ENCODE results near the gene LILRB3. TPM values are rescaled to one million over a fixed set of nuclear protein-coding genes. Genes with fewer than 3 reads are reported as not detected.
"Not testable (repeated sequence)": the region's sequence is repeated elsewhere in the genome, so short reads cannot be mapped to it uniquely, and the experiment has no call there.

LILRB3 gene
- total and polyA plus RNA-seq, 9 donors: 1.4 to 4.2 (median 2.7) TPM

GRCh38 chr19:54224619-54225018, 1.8 kb upstream of the LILRB3 start:
- DNase-seq; H3K4me3 ChIP-seq (ENCODE audit: low read length); H3K36me3 ChIP-seq (ENCODE audit: control insufficient read depth, insufficient read depth, low read length); H3K27ac ChIP-seq (ENCODE audit: low read length); H3K4me1 ChIP-seq (ENCODE audit: control insufficient read depth, insufficient read depth, low read length); H3K9me3 ChIP-seq (replicated peaks; ENCODE audit: control insufficient read depth, low read depth, low read length); H3K27me3 ChIP-seq (ENCODE audit: control insufficient read depth, insufficient read depth, low read length): not testable (repeated sequence)
- 69% methylated on average over 6 of the region's 10 CpGs for WGBS (ENCODE audit: insufficient coverage)

DNA sequence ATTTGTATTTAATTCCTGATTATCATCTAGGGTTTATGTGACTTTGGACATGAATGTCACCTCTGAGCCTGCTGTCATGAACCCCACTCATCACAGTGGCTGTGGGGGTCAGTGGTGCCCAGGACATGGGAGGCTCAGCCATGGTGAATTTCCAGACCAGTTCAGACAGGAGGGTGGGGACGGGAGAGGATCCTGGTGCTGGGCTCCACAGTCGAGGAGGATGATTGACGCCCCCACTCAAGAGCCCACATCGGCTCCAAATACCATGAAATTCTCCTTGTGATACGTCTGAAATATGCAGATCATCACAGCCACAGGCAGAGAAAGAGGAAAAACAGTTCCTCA, 1.1 kb upstream of the LILRB3 start:
- DNase-seq; H3K27ac ChIP-seq (ENCODE audit: low read length); H3K9me3 ChIP-seq (replicated peaks; ENCODE audit: control insufficient read depth, low read depth, low read length); H3K36me3 ChIP-seq (ENCODE audit: control insufficient read depth, insufficient read depth, low read length); H3K4me3 ChIP-seq (ENCODE audit: low read length); H3K4me1 ChIP-seq (ENCODE audit: control insufficient read depth, insufficient read depth, low read length); H3K27me3 ChIP-seq (ENCODE audit: control insufficient read depth, insufficient read depth, low read length): not testable (repeated sequence)
- 17% methylated on average over 1 of the region's 5 CpGs for WGBS (ENCODE audit: insufficient coverage)

- not testable (repeated sequence) for H3K4me3 ChIP-seq (ENCODE audit: low read length); H3K27ac ChIP-seq (ENCODE audit: low read length); H3K27me3 ChIP-seq (ENCODE audit: control insufficient read depth, insufficient read depth, low read length); DNase-seq; H3K9me3 ChIP-seq (replicated peaks; ENCODE audit: control insufficient read depth, low read depth, low read length); H3K4me1 ChIP-seq (ENCODE audit: control insufficient read depth, insufficient read depth, low read length); H3K36me3 ChIP-seq (ENCODE audit: control insufficient read depth, insufficient read depth, low read length)
- WGBS (ENCODE audit: insufficient coverage): 50% methylated on average over 4 of the region's 14 CpGs
Observed at GRCh38 chr19:54223277-54223936, 600 bp upstream of the LILRB3 start.

- not testable (repeated sequence) for H3K36me3 ChIP-seq (ENCODE audit: control insufficient read depth, insufficient read depth, low read length); H3K27ac ChIP-seq (ENCODE audit: low read length); H3K9me3 ChIP-seq (replicated peaks; ENCODE audit: control insufficient read depth, low read depth, low read length); H3K27me3 ChIP-seq (ENCODE audit: control insufficient read depth, insufficient read depth, low read length); H3K4me3 ChIP-seq (ENCODE audit: low read length); H3K4me1 ChIP-seq (ENCODE audit: control insufficient read depth, insufficient read depth, low read length); DNase-seq
- whole genome bisulfite sequencing (ENCODE audit: insufficient coverage): no CpG with 5 or more reads among the region's 7 CpGs
Observed at GRCh38 chr19:54221947-54222346, 860 bp downstream of the LILRB3 start.

DNA sequence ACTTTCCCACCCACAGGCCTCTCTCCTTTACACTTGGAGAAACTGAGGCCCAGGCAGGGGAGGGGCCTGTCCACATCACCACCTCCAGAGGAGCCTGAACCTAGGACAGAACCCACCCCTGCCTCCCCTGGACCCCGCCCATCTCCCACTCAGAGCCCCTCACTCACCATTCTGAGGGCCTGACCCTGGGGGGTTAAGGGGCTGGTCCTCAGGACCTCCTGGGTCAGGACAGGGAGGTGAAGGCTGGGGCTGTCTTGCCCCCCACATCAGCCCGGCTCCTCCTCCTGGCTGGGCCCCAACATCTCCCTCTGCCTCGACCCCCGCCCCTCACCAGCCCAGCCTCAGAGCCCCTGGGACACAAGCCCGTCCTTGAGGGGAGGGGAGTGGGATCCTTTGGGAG, 3.1 kb downstream of the LILRB3 start:
- no CpG with 5 or more reads among the region's 5 CpGs for WGBS (ENCODE audit: insufficient coverage)
- H3K27me3 ChIP-seq (ENCODE audit: control insufficient read depth, insufficient read depth, low read length); H3K4me3 ChIP-seq (ENCODE audit: low read length); H3K4me1 ChIP-seq (ENCODE audit: control insufficient read depth, insufficient read depth, low read length); H3K9me3 ChIP-seq (replicated peaks; ENCODE audit: control insufficient read depth, low read depth, low read length); H3K27ac ChIP-seq (ENCODE audit: low read length); DNase-seq; H3K36me3 ChIP-seq (ENCODE audit: control insufficient read depth, insufficient read depth, low read length): not testable (repeated sequence)

DNA sequence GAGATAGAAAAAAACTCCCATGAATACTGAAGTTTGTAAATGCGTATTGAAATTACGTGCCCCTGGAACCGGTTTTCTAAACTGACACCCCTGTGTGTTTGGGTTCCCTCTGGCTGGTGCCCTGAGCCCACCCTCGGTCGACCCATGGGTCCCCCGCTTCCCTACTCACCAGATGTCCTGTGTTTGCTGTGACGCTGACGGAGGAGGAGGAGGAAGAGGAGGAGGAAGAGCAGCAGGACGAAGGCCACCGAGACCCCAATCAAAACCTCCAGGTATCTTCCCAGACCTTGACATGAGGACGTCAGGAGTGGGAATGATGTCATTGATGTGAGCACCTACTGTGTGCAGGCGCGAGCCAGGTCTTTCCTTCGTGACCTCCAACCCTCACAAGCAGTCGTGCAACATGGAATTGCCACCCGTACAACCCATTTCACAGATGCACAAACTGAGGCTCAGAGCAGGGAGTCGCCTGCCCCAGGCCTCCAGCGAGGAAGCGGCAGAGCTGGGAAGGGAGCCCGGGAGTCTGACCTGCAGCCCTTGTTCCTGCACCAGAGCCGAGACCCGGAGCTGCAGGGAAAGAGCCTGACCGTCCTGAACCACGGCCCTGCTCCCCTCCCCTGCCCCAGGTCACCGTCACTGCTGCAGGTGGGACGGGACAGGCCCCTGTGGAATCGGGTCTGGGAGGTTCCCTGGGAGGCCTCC, 3.7 kb downstream of the LILRB3 start:
- DNase-seq: no peak
- Histone ChIP-seq H3K27ac (ENCODE audit: low read length) (no peak overlapping the region), H3K27me3 (ENCODE audit: control insufficient read depth, insufficient read depth, low read length) (no peaks in the 10 kb centered on the region), H3K36me3 (ENCODE audit: control insufficient read depth, insufficient read depth, low read length) (no peaks in the 10 kb centered on the region), H3K4me1 (ENCODE audit: control insufficient read depth, insufficient read depth, low read length) (no peaks in the 10 kb centered on the region), H3K9me3 (replicated peaks; ENCODE audit: control insufficient read depth, low read depth, low read length) (no peaks in the 10 kb centered on the region), H3K4me3 (ENCODE audit: low read length) (no peak overlapping the region)
- WGBS (ENCODE audit: insufficient coverage): 87% methylated on average over 13 of the region's 27 CpGs

- no peak overlapping the region for H3K4me3 ChIP-seq (ENCODE audit: low read length)
- 56% methylated on average over 5 of the region's 8 CpGs for WGBS (ENCODE audit: insufficient coverage)
- H3K27ac ChIP-seq (ENCODE audit: low read length): no peak overlapping the region
- H3K27me3 ChIP-seq (ENCODE audit: control insufficient read depth, insufficient read depth, low read length): no peaks in the 10 kb centered on the region
- no peaks in the 10 kb centered on the region for H3K36me3 ChIP-seq (ENCODE audit: control insufficient read depth, insufficient read depth, low read length)
- no peak for DNase-seq
- H3K4me1 ChIP-seq (ENCODE audit: control insufficient read depth, insufficient read depth, low read length): no peaks in the 10 kb centered on the region
- no peaks in the 10 kb centered on the region for H3K9me3 ChIP-seq (replicated peaks; ENCODE audit: control insufficient read depth, low read depth, low read length)
Observed at GRCh38 chr19:54218259-54218658, 4.5 kb downstream of the LILRB3 start.

GRCh38 chr19:54217517-54218247, 5.1 kb downstream of the LILRB3 start:
- DNase-seq; H3K4me3 ChIP-seq (ENCODE audit: low read length); H3K4me1 ChIP-seq (ENCODE audit: control insufficient read depth, insufficient read depth, low read length); H3K9me3 ChIP-seq (replicated peaks; ENCODE audit: control insufficient read depth, low read depth, low read length); H3K27ac ChIP-seq (ENCODE audit: low read length); H3K27me3 ChIP-seq (ENCODE audit: control insufficient read depth, insufficient read depth, low read length); H3K36me3 ChIP-seq (ENCODE audit: control insufficient read depth, insufficient read depth, low read length): not testable (repeated sequence)
- 34% methylated on average over 10 of the region's 20 CpGs for WGBS (ENCODE audit: insufficient coverage)

GRCh38 chr19:54216869-54217268, 5.9 kb downstream of the LILRB3 start:
- no peak for DNase-seq
- no peaks in the 10 kb centered on the region for H3K9me3 ChIP-seq (replicated peaks; ENCODE audit: control insufficient read depth, low read depth, low read length)
- H3K36me3 ChIP-seq (ENCODE audit: control insufficient read depth, insufficient read depth, low read length): no peaks in the 10 kb centered on the region
- 64% methylated on average over 4 of the region's 9 CpGs for WGBS (ENCODE audit: insufficient coverage)
- no peaks in the 10 kb centered on the region for H3K4me1 ChIP-seq (ENCODE audit: control insufficient read depth, insufficient read depth, low read length)
- H3K27me3 ChIP-seq (ENCODE audit: control insufficient read depth, insufficient read depth, low read length): no peaks in the 10 kb centered on the region
- H3K4me3 ChIP-seq (ENCODE audit: low read length): no peak overlapping the region
- no peak overlapping the region for H3K27ac ChIP-seq (ENCODE audit: low read length)

- H3K36me3 ChIP-seq (ENCODE audit: control insufficient read depth, insufficient read depth, low read length); H3K9me3 ChIP-seq (replicated peaks; ENCODE audit: control insufficient read depth, low read depth, low read length); H3K4me3 ChIP-seq (ENCODE audit: low read length); DNase-seq; H3K4me1 ChIP-seq (ENCODE audit: control insufficient read depth, insufficient read depth, low read length); H3K27ac ChIP-seq (ENCODE audit: low read length); H3K27me3 ChIP-seq (ENCODE audit: control insufficient read depth, insufficient read depth, low read length): not testable (repeated sequence)
- no CpG with 5 or more reads among the region's 19 CpGs for WGBS (ENCODE audit: insufficient coverage)
Observed at GRCh38 chr19:54214734-54215133, 8.1 kb downstream of the LILRB3 start.
